Measurements from ENCODE around the gene PDZRN4. TPM values are rescaled to one million over a fixed set of nuclear protein-coding genes. Genes with fewer than 3 reads are reported as not detected.
A peak's percentile ranks its signal among the peaks of the same experiment; 100 is the strongest.
"Not testable (repeated sequence)": the region's sequence is repeated elsewhere in the genome, so short reads cannot be mapped to it uniquely, and the experiment has no call there.

PDZRN4 gene
- total RNA-seq, 1 experiment from 2014 or later, result not detected

- H3K9me3 ChIP-seq (ENCODE audit: low read depth, low read length, poor library complexity, severe bottlenecking), result no peaks in the 10 kb centered on the region
- H3K27ac ChIP-seq (ENCODE audit: low read depth, low read length, poor library complexity, severe bottlenecking), result no peak overlapping the region
- ChIA-PET POLR2A (ENCODE audit: low non-redundant PET) (no interaction called here), CTCF (interaction anchor here (0.5 to 1.1 kb wide), 5 partner anchors 15 to 227 kb away, joined by 3 to 6 read pairs (median 3); no protein-coding TSS in a partner anchor)
- peaks cover 51% of the 10 kb centered on the region for H3K27me3 ChIP-seq (replicated peaks; ENCODE audit: insufficient read depth, low read depth, low read length, poor library complexity)
- no TSS peak for BruUV-seq (replicated peaks)
- intact Hi-C loops (cut with micrococcal nuclease; ENCODE audit: unreplicated experiment), result no loop called here
- DNase-seq (ENCODE audit: low spot score), result peak; percentile 60
- H3K4me3 ChIP-seq (ENCODE audit: low read depth, low read length, poor library complexity, severe bottlenecking), result peak overlapping the region; percentile 19
- TF ChIP-seq EZH2 (IDR thresholded peaks at IDR 0.05; ENCODE audit: borderline replicate concordance, low read depth, low read length, poor library complexity, severe bottlenecking) (no peak), CTCF (conservative IDR thresholded peaks at IDR 0.05; ENCODE audit: low read depth, low read length) (peak; percentile 60)
- no peaks in the 10 kb centered on the region for H3K36me3 ChIP-seq (ENCODE audit: insufficient read depth, low read length, poor library complexity, severe bottlenecking)
- H3K4me1 ChIP-seq (ENCODE audit: insufficient read depth, low read length, poor library complexity, severe bottlenecking), result no peaks in the 10 kb centered on the region
Measured at GRCh38 chr12:41190338-41190737, 2.2 kb downstream of the PDZRN4 start.

DNA sequence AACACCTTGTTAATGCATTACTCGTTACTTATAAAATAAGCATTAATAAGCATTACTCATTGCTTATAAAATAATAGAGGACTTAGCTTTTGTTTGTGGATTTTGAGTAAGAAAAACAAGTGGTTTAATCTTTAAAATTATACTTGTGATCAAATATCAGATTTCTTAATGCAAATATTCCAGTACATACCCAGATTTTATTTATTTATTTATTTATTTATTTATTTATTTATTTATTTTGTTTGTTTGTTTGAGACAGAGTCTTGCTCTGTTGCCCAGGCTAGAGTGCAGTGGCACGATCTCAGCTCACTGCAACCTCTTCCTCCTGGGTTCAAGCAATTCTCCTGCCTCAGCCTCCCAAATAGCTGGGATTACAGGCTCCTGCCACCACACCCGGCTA is 3.4 kb downstream of the PDZRN4 start:
- H3K36me3 ChIP-seq (ENCODE audit: insufficient read depth, low read length, poor library complexity, severe bottlenecking); H3K9me3 ChIP-seq (ENCODE audit: low read depth, low read length, poor library complexity, severe bottlenecking); CTCF ChIA-PET; intact Hi-C loops (cut with micrococcal nuclease; ENCODE audit: unreplicated experiment); DNase-seq (ENCODE audit: low spot score); H3K4me3 ChIP-seq (ENCODE audit: low read depth, low read length, poor library complexity, severe bottlenecking); POLR2A ChIA-PET (ENCODE audit: low non-redundant PET); H3K27ac ChIP-seq (ENCODE audit: low read depth, low read length, poor library complexity, severe bottlenecking); BruUV-seq (replicated peaks); H3K4me1 ChIP-seq (ENCODE audit: insufficient read depth, low read length, poor library complexity, severe bottlenecking): not testable (repeated sequence)
- H3K27me3 ChIP-seq (replicated peaks; ENCODE audit: insufficient read depth, low read depth, low read length, poor library complexity), result peaks cover 47% of the 10 kb centered on the region

DNA sequence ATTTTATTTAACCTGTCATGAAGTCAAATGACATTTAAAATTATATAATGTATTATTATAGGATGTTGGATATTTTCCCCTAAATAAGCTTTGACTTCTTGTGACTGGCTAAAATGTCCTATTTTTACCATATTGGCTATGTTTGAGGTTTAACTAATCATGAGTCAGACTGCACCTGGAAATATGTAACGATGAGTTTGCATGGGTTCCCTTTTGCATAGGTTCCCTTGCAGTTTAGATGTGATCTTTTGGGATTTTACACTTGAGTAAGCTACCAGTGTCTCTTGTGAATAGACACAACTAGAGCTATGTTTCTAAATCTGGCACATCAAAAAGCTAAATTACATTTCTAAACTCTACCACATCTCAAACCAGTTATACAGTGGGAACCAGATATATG is 5.2 kb downstream of the PDZRN4 start:
- no peak for DNase-seq (ENCODE audit: low spot score)
- peaks cover 29% of the 10 kb centered on the region for H3K27me3 ChIP-seq (replicated peaks; ENCODE audit: insufficient read depth, low read depth, low read length, poor library complexity)
- TF ChIP-seq CTCF (conservative IDR thresholded peaks at IDR 0.05; ENCODE audit: low read depth, low read length) (no peak), EZH2 (IDR thresholded peaks at IDR 0.05; ENCODE audit: borderline replicate concordance, low read depth, low read length, poor library complexity, severe bottlenecking) (no peak)
- ChIA-PET POLR2A (ENCODE audit: low non-redundant PET) (no interaction called here), CTCF (no interaction called here)
- H3K36me3 ChIP-seq (ENCODE audit: insufficient read depth, low read length, poor library complexity, severe bottlenecking), result no peaks in the 10 kb centered on the region
- no peaks in the 10 kb centered on the region for H3K9me3 ChIP-seq (ENCODE audit: low read depth, low read length, poor library complexity, severe bottlenecking)
- H3K27ac ChIP-seq (ENCODE audit: low read depth, low read length, poor library complexity, severe bottlenecking), result no peak overlapping the region
- no peak overlapping the region for H3K4me3 ChIP-seq (ENCODE audit: low read depth, low read length, poor library complexity, severe bottlenecking)
- BruUV-seq (replicated peaks), result no TSS peak
- intact Hi-C loops (cut with micrococcal nuclease; ENCODE audit: unreplicated experiment), result no loop called here
- H3K4me1 ChIP-seq (ENCODE audit: insufficient read depth, low read length, poor library complexity, severe bottlenecking), result no peaks in the 10 kb centered on the region

- TF ChIP-seq EZH2 (IDR thresholded peaks at IDR 0.05; ENCODE audit: borderline replicate concordance, low read depth, low read length, poor library complexity, severe bottlenecking), result no peak
- TF ChIP-seq CTCF (conservative IDR thresholded peaks at IDR 0.05; ENCODE audit: low read depth, low read length), result no peak
- no peak for DNase-seq (ENCODE audit: low spot score)
- CTCF ChIA-PET, result no interaction called here
- Histone ChIP-seq H3K36me3 (ENCODE audit: insufficient read depth, low read length, poor library complexity, severe bottlenecking) (no peaks in the 10 kb centered on the region), H3K27ac (ENCODE audit: low read depth, low read length, poor library complexity, severe bottlenecking) (no peak overlapping the region), H3K27me3 (replicated peaks; ENCODE audit: insufficient read depth, low read depth, low read length, poor library complexity) (no peaks in the 10 kb centered on the region), H3K4me1 (ENCODE audit: insufficient read depth, low read length, poor library complexity, severe bottlenecking) (no peaks in the 10 kb centered on the region), H3K9me3 (ENCODE audit: low read depth, low read length, poor library complexity, severe bottlenecking) (no peaks in the 10 kb centered on the region), H3K4me3 (ENCODE audit: low read depth, low read length, poor library complexity, severe bottlenecking) (no peak overlapping the region)
- intact Hi-C loops (cut with micrococcal nuclease; ENCODE audit: unreplicated experiment), result no loop called here
- POLR2A ChIA-PET (ENCODE audit: low non-redundant PET), result no interaction called here
- BruUV-seq (replicated peaks), result no TSS peak
Measured at GRCh38 chr12:41202051-41202450, 13.9 kb downstream of the PDZRN4 start.
